Activated T-helper 2 cell treated with anti-CD3 and anti-CD28 coated beads, Interferon-gamma antibody, Interleukin-2, Interleukin-4, amounts not matched to agents 10 μg/mL and 5 μg/mL and 100 μg/mL, durations not matched to agents 14 hours and 24 hours and 36 hours (primary cell): ENCODE results near the gene RAB15. TPM values are rescaled to one million over a fixed set of nuclear protein-coding genes. Genes with fewer than 3 reads are reported as not detected.
A peak's percentile ranks its signal among the peaks of the same experiment; 100 is the strongest.
"Not testable (repeated sequence)": the region's sequence is repeated elsewhere in the genome, so short reads cannot be mapped to it uniquely, and the experiment has no call there.

Experiments used
- DNase-seq: peaks from one replicate; pipeline ENCODE4 v3.0.0; 2021; ENCODE audit warnings: low spot score
- H3K27ac Mint-ChIP-seq: one replicate; pipeline ENCODE4 v1.8.0; 2021; ENCODE audit warnings: mixed read lengths
- H3K27me3 Mint-ChIP-seq: one replicate; pipeline ENCODE4 v1.8.0; 2021; ENCODE audit warnings: low read depth, mixed read lengths
- H3K36me3 Mint-ChIP-seq: one replicate; pipeline ENCODE4 v1.8.0; 2021; ENCODE audit warnings: low read depth, mixed read lengths
- H3K4me1 Mint-ChIP-seq: one replicate; pipeline ENCODE4 v1.8.0; 2021; ENCODE audit warnings: low read depth, mixed read lengths
- H3K4me3 Mint-ChIP-seq: one replicate; pipeline ENCODE4 v1.8.0; 2021; ENCODE audit warnings: low read depth, mild to moderate bottlenecking, moderate library complexity, mixed read lengths
- H3K9me3 Mint-ChIP-seq: one replicate; pipeline ENCODE4 v1.8.0; 2021; ENCODE audit warnings: mixed read lengths
- intact Hi-C: fragments of 100-400 bp; cut with micrococcal nuclease; formaldehyde crosslinking; loops from one replicate; pipeline ENCODE4 v1.15.1; 2023
- total RNA-seq: library from RNA; stranded (reverse); gene quantifications from 2 replicates; pipeline ENCODE4 v1.2.3, GENCODE V29; 2022

Gene RAB15
- total RNA-seq, 1 donor from 2014 or later: 4.7 TPM

DNA sequence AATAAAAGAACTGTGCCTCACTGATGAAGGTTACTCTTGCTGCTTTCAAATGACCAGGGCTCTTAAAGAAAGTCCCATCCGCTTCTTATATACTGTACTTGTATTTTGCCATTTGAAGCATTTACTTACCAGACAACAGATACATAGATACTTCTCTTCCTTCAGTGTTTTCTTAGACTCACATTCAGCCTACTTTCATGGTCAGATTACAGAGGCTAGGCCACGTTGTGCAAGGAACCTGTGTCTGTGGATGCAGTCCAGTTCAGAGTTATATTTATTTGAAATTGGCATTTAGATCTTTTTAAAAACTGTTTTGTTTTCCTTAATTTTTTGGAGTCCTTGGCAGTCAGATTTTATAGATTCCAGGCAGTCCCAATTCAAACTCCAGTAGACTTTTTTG lies 51.7 kb downstream of the RAB15 start:
- Mint-ChIP-seq H3K9me3 (no peaks in the 10 kb centered on the region), H3K27me3 (no peaks in the 10 kb centered on the region), H3K4me3 (no peak overlapping the region), H3K4me1 (peaks cover 48% of the 10 kb centered on the region), H3K36me3 (peaks cover 62% of the 10 kb centered on the region), H3K27ac (no peak overlapping the region)
- no peak for DNase-seq
- intact Hi-C loops: no loop called here

DNA sequence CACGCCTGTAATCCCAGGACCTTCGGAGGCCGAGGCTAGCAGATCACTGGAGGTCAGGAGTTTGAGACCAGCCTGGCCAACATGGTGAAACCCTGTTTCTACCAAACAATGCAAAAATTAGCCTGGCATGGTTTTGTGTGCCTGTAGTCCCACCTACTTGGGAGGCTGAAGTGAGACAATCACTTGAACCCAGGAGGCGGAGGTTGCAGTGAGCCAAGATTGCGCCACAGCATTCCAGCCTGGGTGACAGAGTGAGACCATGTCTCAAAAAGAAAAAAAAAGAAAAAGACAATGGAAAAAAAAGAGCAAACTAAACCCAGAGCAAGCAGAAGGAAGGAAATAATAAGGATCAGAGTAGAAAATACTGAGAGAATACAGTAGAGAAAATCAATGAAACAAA lies 52.5 kb downstream of the RAB15 start:
- H3K9me3 Mint-ChIP-seq: no peaks in the 10 kb centered on the region
- peaks cover 67% of the 10 kb centered on the region for H3K36me3 Mint-ChIP-seq
- H3K4me3 Mint-ChIP-seq: no peak overlapping the region
- no peak overlapping the region for H3K27ac Mint-ChIP-seq
- no peaks in the 10 kb centered on the region for H3K27me3 Mint-ChIP-seq
- intact Hi-C loops: no loop called here
- no peak for DNase-seq
- H3K4me1 Mint-ChIP-seq: peaks cover 52% of the 10 kb centered on the region

DNA sequence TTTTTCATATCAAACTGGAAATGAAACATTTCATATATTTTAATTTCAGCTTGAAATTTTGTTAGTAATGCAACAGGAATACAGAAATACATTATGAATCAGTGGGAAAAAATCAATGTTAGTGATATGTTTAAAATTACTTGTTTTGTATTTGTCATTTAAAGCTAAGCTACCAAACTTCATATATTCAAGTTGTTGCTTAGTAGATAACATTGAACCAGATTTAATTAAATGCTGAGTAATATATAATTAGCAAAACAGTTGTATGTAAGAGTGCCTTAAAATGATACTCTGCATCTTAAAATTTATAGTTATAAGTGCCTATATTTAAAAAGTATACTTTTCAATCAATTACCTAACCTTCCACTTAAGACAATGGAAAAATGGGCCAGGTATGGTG lies 52.9 kb downstream of the RAB15 start:
- intact Hi-C loops: no loop called here
- H3K4me1 Mint-ChIP-seq: peaks cover 50% of the 10 kb centered on the region
- no peaks in the 10 kb centered on the region for H3K27me3 Mint-ChIP-seq
- peaks cover 63% of the 10 kb centered on the region for H3K36me3 Mint-ChIP-seq
- no peak for DNase-seq
- H3K9me3 Mint-ChIP-seq: no peaks in the 10 kb centered on the region
- H3K27ac Mint-ChIP-seq: no peak overlapping the region
- H3K4me3 Mint-ChIP-seq: no peak overlapping the region

DNA sequence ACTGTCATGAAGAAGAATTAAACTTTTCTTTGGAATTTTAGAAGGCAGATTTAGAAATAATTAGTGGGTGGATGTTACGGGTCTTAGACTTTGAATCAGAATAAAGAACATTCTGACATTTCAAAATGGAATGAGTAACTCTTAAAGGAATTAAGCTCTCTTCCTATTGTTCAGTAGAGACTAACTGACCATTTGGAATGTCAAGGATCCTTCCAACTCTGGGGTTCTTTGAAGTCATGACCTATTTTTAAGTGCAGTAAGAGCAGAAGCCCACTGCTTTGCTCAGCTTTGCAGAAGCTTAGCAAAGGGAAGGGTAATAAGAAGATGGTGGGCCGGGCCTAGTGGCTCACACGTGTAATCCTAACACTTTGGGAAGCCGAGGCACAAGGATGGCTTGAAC lies 53.9 kb downstream of the RAB15 start:
- no peaks in the 10 kb centered on the region for H3K27me3 Mint-ChIP-seq
- no peaks in the 10 kb centered on the region for H3K9me3 Mint-ChIP-seq
- no peak overlapping the region for H3K4me3 Mint-ChIP-seq
- no peak for DNase-seq
- no peak overlapping the region for H3K27ac Mint-ChIP-seq
- intact Hi-C loops: no loop called here
- H3K4me1 Mint-ChIP-seq: peaks cover 51% of the 10 kb centered on the region
- peaks cover 57% of the 10 kb centered on the region for H3K36me3 Mint-ChIP-seq

DNA sequence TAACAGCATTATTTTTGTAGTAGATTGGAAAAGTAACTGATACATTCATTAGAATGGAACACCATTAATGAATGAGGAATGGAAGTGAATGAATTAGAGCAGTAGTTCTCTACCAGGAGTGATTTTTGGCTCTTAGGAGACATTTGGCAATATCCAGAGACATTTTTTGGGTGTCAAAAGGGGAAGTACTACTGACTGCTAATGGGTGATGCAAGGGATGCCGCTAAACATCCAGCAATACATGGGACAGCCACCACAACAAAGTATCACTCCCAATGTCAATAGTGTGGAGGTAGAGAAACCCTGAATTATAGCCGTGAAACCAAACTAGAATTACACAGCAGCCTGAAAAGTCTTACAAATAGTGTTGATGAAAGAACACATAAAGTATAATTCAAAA lies 56.3 kb downstream of the RAB15 start:
- no peak for DNase-seq
- peak overlapping the region; percentile 92 for H3K4me3 Mint-ChIP-seq
- H3K27me3 Mint-ChIP-seq: no peaks in the 10 kb centered on the region
- H3K9me3 Mint-ChIP-seq: no peaks in the 10 kb centered on the region
- intact Hi-C loops: no loop called here
- H3K4me1 Mint-ChIP-seq: peaks cover 54% of the 10 kb centered on the region
- peaks cover 44% of the 10 kb centered on the region for H3K36me3 Mint-ChIP-seq
- H3K27ac Mint-ChIP-seq: no peak overlapping the region

DNA sequence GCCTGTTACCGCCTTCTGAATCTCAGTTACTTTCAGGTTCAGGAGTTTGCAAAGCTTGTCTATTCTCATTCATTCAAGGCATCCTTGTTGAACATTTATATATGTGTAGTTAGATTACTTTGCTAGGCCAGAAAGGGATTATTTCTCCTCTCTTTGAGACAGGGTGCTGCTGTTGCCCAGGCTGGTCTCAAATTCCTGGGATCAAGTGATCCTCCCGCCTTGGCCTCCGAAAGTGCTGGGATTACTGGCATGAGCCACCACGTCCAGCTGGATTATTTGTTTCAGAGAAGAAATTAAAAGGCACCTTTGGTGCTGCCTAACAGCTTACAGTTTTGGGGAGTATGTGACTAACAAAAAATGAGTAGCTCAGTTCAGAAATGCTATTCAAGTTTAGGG lies 57.1 kb downstream of the RAB15 start:
- no peaks in the 10 kb centered on the region for H3K9me3 Mint-ChIP-seq
- H3K4me1 Mint-ChIP-seq: peaks cover 51% of the 10 kb centered on the region
- peaks cover 38% of the 10 kb centered on the region for H3K36me3 Mint-ChIP-seq
- no peak for DNase-seq
- H3K27ac Mint-ChIP-seq: peak overlapping the region; percentile 97
- peak overlapping the region; percentile 92 for H3K4me3 Mint-ChIP-seq
- H3K27me3 Mint-ChIP-seq: peaks cover 2% of the 10 kb centered on the region
- intact Hi-C loops: no loop called here

DNA sequence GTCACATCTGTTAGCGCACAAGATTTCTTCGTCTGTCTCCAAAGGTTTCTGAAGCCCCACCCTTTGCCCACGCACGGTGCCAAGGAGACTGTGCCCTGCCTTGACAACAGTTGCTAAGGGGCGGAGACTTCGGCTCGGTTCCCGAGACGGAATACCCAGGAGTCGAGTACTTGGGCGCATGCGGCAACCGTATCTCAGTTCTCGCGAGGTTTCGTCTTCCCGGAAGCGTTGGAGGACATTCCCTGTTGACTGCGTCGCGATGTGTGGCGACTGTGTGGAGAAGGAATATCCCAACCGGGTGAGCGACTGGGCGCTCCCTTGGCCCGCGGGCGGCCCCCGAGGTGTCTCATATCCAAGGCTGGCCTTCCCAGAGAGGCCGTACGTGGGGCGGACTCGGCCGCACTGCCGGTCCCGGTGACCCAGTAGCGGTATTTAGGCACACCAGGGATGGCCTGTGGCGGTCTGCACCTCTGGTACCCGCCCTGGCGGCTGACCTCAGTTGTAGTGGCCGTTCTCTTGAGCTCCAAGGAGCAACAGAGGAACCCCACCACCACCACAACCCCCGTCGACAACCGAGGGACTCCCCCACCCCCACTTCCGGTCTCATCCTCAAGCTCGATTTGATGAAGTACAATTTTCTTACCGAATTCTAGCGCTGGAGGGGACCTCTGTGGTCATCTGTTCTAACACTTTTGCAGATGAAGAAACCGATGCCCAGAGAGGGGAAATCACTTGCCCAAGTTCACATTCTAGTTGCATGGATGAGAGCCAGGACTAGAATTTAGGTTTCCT lies 57.7 kb downstream of the RAB15 start, which contains the start of gene CHURC1:
Gene CHURC1, plus strand, starts transcription at position 219 of the 792 bp plus-strand sequence. Its CDS starts 41 bp downstream, at position 260.
- H3K27ac Mint-ChIP-seq: peak within 1 kb of the TSS; percentile 97
- no peaks in the 10 kb centered on the region for H3K9me3 Mint-ChIP-seq
- peaks cover 53% of the 10 kb centered on the region for H3K4me1 Mint-ChIP-seq
- peaks cover 6% of the 10 kb centered on the region for H3K27me3 Mint-ChIP-seq
- DNase-seq: peak; percentile 92
- peak within 1 kb of the TSS; percentile 92 for H3K4me3 Mint-ChIP-seq
- H3K36me3 Mint-ChIP-seq: peaks cover 33% of the 10 kb centered on the region
- intact Hi-C loops: loop anchor here (5.0 kb wide), 2 partner anchors 73 to 188 kb away; partner anchors contain the start of genes FNTB and MAX

DNA sequence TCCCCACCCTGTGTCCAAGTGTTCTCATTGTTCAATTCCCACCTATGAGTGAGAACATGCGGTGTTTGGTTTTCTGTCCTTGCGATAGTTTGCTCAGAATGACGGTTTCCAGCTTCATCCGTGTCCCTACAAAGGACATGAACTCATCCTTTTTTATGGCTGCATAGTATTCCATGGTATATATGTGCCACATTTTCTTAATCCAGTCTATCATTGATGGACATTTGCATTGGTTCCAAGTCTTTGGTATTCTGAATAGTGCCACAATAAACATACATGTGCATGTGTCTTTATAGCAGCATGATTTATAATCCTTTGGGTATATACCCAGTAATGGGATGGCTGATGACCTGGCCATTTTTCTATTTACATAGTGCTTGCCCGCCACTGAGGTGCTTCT lies 58.7 kb downstream of the RAB15 start:
- DNase-seq, H3K9me3 Mint-ChIP-seq, H3K27me3 Mint-ChIP-seq: not testable (repeated sequence)
- H3K27ac Mint-ChIP-seq: peak overlapping the region; percentile 97
- intact Hi-C loops: loop anchor here (5.0 kb wide), 2 partner anchors 74 to 189 kb away; partner anchors contain the start of genes FNTB and MAX
- H3K4me1 Mint-ChIP-seq: peaks cover 48% of the 10 kb centered on the region
- H3K36me3 Mint-ChIP-seq: peaks cover 29% of the 10 kb centered on the region
- peak overlapping the region; percentile 92 for H3K4me3 Mint-ChIP-seq

DNA sequence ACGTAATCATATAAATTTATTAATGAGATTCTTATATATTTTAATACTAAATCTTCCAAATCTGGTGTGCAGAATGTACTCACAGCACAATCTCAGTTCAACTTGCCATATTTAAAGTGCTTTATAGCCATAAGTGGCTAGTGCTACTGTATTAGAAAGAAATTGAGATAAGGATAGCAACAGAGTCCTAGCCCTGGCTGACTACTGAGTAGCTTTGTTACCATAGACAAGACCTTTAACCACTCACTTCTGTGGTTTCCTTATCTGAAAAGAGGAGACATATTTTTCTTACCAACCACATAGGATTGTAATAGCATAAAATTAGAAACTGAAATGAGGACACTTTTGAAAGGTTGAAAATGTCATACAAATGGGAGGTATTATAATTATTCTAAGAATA lies 59.9 kb downstream of the RAB15 start:
- intact Hi-C loops: loop anchor here (5.0 kb wide), 2 partner anchors 75 to 190 kb away; partner anchors contain the start of genes FNTB and MAX
- Mint-ChIP-seq H3K4me3 (no peak overlapping the region), H3K9me3 (no peaks in the 10 kb centered on the region)

DNA sequence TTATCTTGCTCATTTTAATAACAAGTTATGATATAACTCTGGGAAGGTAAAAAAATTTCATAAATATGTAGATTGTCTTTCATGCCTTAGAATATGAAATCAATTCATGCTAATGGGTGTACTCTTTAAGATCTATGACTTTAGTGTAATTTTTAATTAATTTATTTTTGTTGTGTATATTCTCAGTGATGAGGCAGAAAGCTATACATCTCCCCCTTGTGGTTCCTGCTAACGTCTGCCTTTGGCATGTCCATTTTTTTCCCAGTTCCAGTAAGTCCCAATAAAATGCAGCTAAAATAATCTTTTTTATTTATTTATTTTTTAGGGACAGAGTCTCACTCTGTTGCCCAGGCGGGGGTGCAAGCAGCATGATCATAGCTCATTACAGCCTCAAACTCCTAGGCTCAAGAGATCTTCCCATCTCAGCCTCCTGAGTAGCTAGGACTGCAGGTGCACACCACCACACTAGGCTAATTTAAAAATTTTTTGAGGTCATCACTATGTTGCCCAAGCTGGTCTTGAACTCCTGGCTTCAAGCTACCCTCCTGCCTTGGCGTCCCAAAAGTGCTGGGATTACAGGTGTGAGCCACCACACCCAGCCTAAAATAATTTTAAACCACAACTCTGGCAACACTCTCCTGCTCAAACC lies 61.2 kb downstream of the RAB15 start:
- Mint-ChIP-seq H3K9me3 (no peaks in the 10 kb centered on the region), H3K4me3 (no peak overlapping the region), H3K27ac (no peak overlapping the region), H3K36me3 (peaks cover 12% of the 10 kb centered on the region), H3K4me1 (peaks cover 29% of the 10 kb centered on the region), H3K27me3 (peaks cover 18% of the 10 kb centered on the region)
- no peak for DNase-seq
- intact Hi-C loops: loop anchor here (5.0 kb wide), 2 partner anchors 76 to 191 kb away; partner anchors contain the start of genes FNTB and MAX

More for the DNA sequence above, 59.9 kb downstream of the RAB15 start:
- Mint-ChIP-seq H3K27me3 (peaks cover 14% of the 10 kb centered on the region), H3K27ac (no peak overlapping the region), H3K36me3 (peaks cover 19% of the 10 kb centered on the region), H3K4me1 (peaks cover 37% of the 10 kb centered on the region)
- DNase-seq: no peak

DNA sequence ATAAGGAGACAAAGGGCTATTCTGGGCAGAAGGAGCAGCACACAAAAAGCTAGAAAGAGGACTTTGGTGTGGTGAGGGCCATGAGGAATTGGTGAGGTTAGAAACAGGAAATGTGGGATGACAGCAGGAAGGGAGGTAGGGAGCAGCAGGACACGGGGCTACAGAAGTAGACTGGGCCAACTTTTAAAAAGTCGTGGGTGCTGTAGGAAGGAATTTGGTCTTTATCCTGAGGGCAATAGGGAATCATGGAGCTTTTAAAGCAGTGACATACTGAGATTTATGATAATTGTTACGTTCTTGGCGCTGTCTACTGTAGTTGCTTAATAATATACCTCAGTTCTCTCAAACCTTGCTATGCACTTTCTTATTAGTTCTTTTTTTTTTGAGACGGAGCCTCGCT lies 66.1 kb downstream of the RAB15 start:
- H3K4me3 Mint-ChIP-seq: no peak overlapping the region
- no peak for DNase-seq
- intact Hi-C loops: no loop called here
- H3K27me3 Mint-ChIP-seq: peaks cover 34% of the 10 kb centered on the region
- peaks cover 3% of the 10 kb centered on the region for H3K4me1 Mint-ChIP-seq
- no peaks in the 10 kb centered on the region for H3K36me3 Mint-ChIP-seq
- no peaks in the 10 kb centered on the region for H3K9me3 Mint-ChIP-seq
- no peak overlapping the region for H3K27ac Mint-ChIP-seq

DNA sequence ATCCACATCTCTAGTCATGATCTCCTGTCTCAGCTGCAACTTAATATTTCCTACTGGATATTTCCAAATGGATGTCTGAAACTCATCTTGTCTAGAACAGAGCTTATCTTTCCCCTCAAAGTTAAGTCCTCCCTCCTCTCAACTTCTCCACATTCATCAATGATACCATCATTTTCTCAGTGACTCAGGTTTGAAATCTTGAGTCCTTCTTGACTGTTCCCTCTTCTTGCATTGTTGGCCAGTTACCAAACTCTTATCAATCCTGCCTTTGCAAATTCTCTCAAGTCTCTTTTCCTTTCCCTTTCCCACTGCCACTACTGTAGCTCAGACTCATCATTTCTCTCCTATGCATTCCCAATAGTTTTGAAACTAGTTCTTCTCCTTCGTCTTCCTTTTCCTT lies 72.2 kb downstream of the RAB15 start:
- no peak for DNase-seq
- Mint-ChIP-seq H3K36me3 (no peaks in the 10 kb centered on the region), H3K9me3 (no peaks in the 10 kb centered on the region), H3K4me1 (no peaks in the 10 kb centered on the region), H3K4me3 (no peak overlapping the region), H3K27ac (no peak overlapping the region), H3K27me3 (peaks cover 33% of the 10 kb centered on the region)
- intact Hi-C loops: no loop called here
